ENCODE results near the gene SLCO2A1.

Gene SLCO2A1

DNA sequence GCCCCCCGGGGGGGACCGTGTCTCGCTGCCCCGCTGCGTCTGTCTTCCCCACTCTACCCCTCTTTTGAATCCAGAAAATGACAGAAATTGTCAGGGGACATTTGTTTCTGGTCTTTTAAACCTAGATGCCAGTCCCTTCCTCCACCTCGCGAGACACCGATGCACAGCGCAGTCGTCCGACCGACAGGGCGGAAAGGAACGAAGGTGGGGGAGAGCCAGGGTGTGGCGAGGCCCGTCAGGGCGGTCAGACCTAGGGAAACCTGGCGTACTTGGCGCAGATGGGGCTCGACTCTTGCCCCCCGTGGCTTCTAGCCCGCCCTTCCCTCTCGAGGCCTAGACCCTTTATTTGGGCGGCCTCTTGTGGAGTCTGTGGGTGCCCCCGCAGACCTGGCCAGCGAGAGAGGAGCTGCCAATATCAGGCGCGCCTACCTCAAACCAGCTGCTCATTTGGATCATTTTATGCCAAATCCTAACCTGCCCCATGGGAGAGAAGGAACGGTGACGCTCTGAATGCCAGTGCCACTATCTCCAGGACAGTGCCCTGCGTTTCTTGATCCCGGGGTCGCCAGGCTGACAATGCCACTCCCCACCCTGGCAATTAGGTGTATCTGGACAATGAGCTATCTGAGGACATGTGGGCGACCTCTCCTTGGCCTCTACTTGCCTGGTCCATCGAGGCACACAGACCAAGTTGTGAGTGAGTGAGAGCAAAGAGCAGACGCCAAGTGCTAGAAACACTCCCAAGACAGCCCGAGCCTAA, 133.5 kb downstream of the SLCO2A1 start:
- DNase-seq (ENCODE audit: low spot score), result no peak

- DNase-seq (ENCODE audit: low spot score), result no peak
These were observed 134.3 kb downstream of the SLCO2A1 start, which contains the start of gene RAB6B for GRCh38 chr3:133895208-133896001. Gene RAB6B, minus strand, starts transcription at chr3:133895882. Its CDS starts 416 bp downstream, at chr3:133895466.

GRCh38 chr3:133894353-133895207, 135.1 kb downstream of the SLCO2A1 start:
- DNase-seq (ENCODE audit: low spot score), result no peak

DNA sequence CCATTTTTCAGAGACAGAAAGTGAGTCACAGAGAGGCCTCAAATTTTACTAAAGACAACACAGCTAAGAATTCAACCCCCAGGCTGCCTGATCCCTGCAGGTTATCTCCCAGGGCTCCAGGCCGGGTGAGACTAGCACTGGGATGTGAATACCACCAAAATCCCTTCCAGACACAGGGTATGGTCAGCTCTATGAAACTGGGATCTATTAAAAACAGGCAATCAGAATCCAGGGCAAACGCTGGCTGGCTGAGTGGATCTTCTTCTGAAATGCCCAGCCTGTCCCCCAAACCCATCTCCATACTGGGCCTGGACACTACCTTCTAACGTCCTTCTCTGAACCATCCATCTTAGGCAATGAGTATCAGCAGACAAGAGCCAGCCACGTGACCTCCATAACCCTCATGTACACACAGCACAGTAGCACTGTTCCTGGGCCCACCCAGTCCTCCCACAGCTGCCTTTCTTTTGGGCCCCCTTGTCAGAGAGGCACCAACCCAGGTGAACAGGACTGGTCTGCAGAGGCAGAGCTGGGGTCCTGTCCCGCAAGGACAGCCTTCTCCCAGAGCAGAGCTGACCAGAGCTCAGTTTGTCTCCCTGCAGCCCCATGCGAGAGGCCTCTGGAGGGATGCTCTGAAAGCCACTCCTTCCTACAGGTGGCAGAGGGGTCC, 135.9 kb downstream of the SLCO2A1 start:
- no peak for DNase-seq (ENCODE audit: low spot score)

DNA sequence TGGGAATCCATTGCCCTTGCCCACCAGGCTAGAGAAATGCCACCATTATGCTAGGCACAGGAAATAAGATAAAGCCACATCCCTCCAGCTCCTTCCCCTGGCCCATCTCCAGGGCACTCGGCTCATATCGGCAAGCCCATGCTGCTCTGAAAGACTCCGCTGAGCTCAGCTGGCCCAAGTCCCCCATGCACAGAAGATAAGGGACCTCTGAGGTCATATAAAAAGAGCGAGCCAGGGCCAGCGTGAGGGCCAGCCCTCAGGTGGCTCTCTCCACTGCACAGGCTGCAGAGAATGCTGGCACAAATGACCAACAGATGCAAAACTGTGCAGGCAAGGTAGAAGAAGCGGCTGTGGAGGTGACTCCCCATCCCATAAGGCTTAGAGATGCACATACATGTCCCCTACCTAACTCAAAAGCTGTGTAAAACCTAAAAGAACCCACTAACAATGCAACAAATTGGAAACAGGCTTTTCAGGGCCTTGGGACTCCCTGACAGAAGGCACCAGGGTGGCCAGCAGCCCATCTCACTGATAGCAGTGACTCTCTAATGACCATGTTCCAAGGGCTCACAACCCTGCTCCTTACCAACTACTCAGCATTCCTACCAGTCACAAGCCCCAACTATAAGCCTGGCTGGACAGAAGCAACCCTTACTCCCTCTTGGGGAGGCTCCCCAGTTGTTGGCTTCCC, 137.0 kb downstream of the SLCO2A1 start:
- DNase-seq (ENCODE audit: low spot score), result no peak

GRCh38 chr3:133891662-133892378, 137.9 kb downstream of the SLCO2A1 start:
- no peak for DNase-seq (ENCODE audit: low spot score)

DNA sequence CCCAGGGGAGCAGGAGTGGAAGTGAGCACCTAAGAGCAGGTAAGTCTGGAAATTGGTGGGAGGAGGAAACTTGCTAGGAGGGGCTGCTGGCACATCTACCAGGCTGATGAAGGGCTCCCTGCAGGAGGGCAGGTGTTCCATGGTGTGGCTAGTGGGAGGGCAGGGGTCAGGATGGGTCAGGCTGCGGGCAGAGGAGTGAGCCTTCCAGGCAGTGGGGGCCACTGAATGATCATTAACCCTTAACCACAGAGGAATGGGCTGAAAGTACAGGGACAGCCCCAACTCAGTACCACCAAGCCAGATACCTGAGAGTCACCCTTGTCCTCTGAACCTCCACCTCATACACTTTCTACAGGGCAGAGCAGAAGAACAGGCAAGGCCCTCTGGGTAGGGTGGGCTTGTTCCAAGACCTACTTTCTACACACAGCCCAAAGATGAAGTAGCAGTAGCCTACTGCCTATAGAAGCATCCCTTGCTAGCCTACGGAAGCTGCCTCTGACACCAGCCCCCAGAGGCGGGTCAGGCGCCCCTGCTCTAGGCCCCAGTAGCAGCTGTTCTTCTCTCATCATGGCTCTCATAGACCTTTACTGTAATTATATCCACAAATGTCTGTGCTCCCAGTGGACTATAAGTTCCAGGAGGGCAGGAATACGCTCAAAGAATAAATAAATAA, 138.6 kb downstream of the SLCO2A1 start:
- no peak for DNase-seq (ENCODE audit: low spot score)

GRCh38 chr3:133890037-133890436, 139.7 kb downstream of the SLCO2A1 start:
- no peak for DNase-seq (ENCODE audit: low spot score)

- no peak for DNase-seq (ENCODE audit: low spot score)
These were observed 140.9 kb downstream of the SLCO2A1 start for GRCh38 chr3:133888726-133889340.

- no peak for DNase-seq (ENCODE audit: low spot score)
These were observed 141.7 kb downstream of the SLCO2A1 start for GRCh38 chr3:133887803-133888703.

- DNase-seq (ENCODE audit: low spot score), result no peak
These were observed 142.5 kb downstream of the SLCO2A1 start for GRCh38 chr3:133887074-133887802.

- DNase-seq (ENCODE audit: low spot score), result no peak
These were observed 143.5 kb downstream of the SLCO2A1 start for GRCh38 chr3:133886031-133886722.

DNA sequence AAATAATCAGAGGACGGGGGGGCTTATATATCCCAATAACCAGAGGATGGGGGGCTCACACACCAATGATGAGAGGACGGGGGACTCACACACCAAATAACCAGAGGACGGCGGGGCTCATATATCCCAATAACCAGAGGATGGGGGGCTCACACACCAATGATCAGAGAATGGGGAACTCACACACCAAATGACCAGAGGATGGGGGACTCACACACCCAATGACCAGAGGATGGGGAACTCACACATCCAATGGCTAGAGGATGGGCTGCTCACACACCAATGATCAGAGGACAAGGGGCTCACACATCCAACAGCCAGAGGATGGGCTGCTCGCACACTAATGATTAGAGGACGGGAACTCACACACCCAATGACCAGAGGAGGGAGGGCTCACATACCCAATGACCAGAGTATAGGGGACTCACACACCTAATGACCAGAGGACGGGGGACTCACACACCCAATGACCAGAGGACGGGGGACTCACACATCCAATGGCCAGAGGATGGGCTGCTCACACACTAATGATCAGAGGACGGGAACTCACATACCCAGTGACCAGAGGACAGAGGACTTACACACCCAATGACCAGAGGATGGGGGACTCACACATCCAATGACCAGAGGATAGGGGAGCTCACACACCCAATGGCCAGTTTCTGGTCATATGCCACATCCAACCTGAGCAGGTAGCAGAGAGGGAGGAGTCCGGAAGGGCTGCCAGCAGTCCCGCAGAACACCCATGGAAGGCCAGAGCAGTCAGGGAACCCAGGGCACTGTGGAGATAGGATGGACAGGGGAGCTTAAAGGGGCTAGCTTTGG, 144.6 kb downstream of the SLCO2A1 start:
- no peak for DNase-seq (ENCODE audit: low spot score)

DNA sequence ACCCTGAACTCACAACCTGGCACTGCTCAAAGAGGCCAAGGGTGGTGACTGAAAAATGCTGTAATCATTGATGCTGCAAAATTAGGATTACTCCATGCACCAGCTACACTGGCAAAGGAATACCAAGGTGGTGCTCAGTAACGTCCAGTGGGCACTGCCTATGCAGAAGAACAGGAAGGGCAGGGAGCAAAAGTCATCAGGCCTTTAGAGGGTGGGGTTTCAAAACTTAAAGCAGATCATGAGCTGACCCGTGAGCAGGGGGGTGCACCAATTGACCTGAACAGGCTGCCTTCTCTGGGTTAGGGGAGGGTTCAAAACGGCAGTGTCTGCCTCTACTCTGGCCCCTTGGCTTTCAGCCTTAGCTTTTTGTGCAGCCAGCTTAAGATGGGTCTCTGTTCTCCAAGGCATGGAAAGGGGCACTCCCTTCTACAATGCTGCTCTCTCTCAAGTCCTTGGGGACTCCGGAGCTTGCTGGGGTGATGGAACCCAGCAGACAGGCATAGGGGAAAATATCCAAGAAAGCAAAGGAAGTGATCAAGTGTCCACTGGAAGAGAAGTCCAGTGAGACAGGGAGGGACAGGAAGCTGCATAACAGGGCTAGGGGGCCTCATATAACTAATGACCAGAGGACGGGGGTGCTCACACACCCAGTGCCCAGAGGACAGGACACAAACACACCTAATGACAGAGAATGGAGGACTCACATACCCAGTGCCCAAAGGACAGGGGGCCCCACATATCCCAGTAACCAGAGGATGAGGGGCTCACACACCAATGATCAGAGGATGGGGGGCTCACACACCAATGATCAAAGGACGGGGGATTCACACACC, 145.5 kb downstream of the SLCO2A1 start:
- no peak for DNase-seq (ENCODE audit: low spot score)

DNA sequence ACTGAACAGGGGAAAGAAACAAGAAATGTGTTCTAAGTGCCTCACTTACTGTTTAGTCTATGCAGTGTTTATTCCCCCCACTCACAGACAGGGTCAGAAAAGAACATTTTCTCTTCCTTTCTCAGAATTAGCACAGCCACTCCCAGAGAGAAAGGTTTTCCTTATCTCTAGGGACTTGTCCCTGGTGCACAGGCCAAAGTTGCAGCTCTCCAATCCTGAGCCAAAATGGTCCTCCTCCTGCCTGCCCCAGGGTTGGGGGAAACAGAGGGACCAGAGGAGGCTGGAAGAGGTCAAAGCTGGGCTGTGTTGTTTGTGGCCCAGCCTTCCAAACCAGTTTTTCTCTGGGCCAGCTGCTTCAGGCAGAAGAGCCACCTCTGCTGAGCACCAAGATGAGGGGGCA, 146.1 kb downstream of the SLCO2A1 start:
- no peak for DNase-seq (ENCODE audit: low spot score)

Measured in CD4-positive, alpha-beta T cell treated with Interleukin-15 for 4 hours (primary cell).